NB4 (cell line): ENCODE measurements around the gene BCL7A.

Source experiments
- CTCF ChIP-seq: IDR thresholded peaks from one replicate; pipeline ENCODE4 v1.5.1; 2012; ENCODE audit warnings: low read depth, low read length
- MAX ChIP-seq: IDR thresholded peaks from 2 replicates; pipeline ENCODE4 v1.6.1; 2011; ENCODE audit warnings: low read depth, low read length
- MYC ChIP-seq: IDR thresholded peaks from 2 replicates; pipeline ENCODE4 v1.6.1; 2011; ENCODE audit warnings: low read depth, low read length
- POLR2A ChIP-seq: IDR thresholded peaks from 2 replicates; pipeline ENCODE4 v1.6.1; 2011; ENCODE audit warnings: mild to moderate bottlenecking; ENCODE audit not compliant: insufficient read length; ENCODE audit errors: extremely low read depth

GRCh38 chr12:122049827-122050226 lies 28.1 kb downstream of the BCL7A start:
- TF ChIP-seq CTCF = no peak
- TF ChIP-seq MAX = no peak
- no peak for TF ChIP-seq POLR2A
- no peak for TF ChIP-seq MYC
